DOHH2 (cell line): ENCODE results near the gene SH3PXD2A.

Source experiments
- H3F3A ChIP-seq: fragments of 200-600 bp; sonication (generic), shearing (Covaris generic); 2 replicates; pipeline ENCODE4 v1.6.0; 2016; ENCODE audit warnings: antibody characterized with exemption, mild to moderate bottlenecking; ENCODE audit not compliant: control insufficient read depth, insufficient read depth
- H3K27ac ChIP-seq: fragments of 200-600 bp; sonication (generic); 2 replicates; pipeline ENCODE4 v1.5.1; 2014; ENCODE audit warnings: low read depth, mild to moderate bottlenecking, low read length, moderate library complexity
- H3K27me3 ChIP-seq: fragments of 200-600 bp; sonication (generic); 2 replicates; pipeline ENCODE4 v1.6.1; 2014; ENCODE audit warnings: mild to moderate bottlenecking, low read length, mixed read lengths; ENCODE audit not compliant: control insufficient read depth
- H3K36me3 ChIP-seq: fragments of 200-600 bp; sonication (generic); 2 replicates; pipeline ENCODE4 v1.6.1; 2014; ENCODE audit warnings: mild to moderate bottlenecking, low read length, moderate library complexity, mixed read lengths; ENCODE audit not compliant: control insufficient read depth
- H3K4me1 ChIP-seq: fragments of 200-600 bp; sonication (generic); 2 replicates; pipeline ENCODE4 v1.6.1; 2014; ENCODE audit warnings: mild to moderate bottlenecking, low read length, mixed read lengths; ENCODE audit not compliant: control insufficient read depth
- H3K4me2 ChIP-seq: fragments of 200-600 bp; sonication (generic); 2 replicates; pipeline ENCODE4 v1.6.0; 2014; ENCODE audit warnings: mild to moderate bottlenecking, low read length, moderate library complexity
- H3K4me3 ChIP-seq: fragments of 200-600 bp; sonication (generic); 2 replicates; pipeline ENCODE4 v1.5.1; 2014; ENCODE audit warnings: mild to moderate bottlenecking, low read length, mixed read lengths
- H3K79me2 ChIP-seq: fragments of 200-600 bp; sonication (generic); 2 replicates; pipeline ENCODE4 v1.6.1; 2014; ENCODE audit warnings: mild to moderate bottlenecking, low read length, mixed read lengths; ENCODE audit not compliant: control insufficient read depth
- H3K9me2 ChIP-seq: fragments of 200-600 bp; sonication (generic); replicated peaks from 2 replicates; pipeline ENCODE4 v1.6.1; 2014; ENCODE audit warnings: mild to moderate bottlenecking, low read length, mixed read lengths; ENCODE audit not compliant: control insufficient read depth
- H3K9me3 ChIP-seq: fragments of 200-600 bp; sonication (generic); 2 replicates; pipeline ENCODE4 v1.6.1; 2014; ENCODE audit warnings: antibody characterized with exemption, low read length, mixed read lengths; ENCODE audit not compliant: control insufficient read depth, insufficient read depth
- H4K20me1 ChIP-seq: fragments of 200-600 bp; sonication (generic); 2 replicates; pipeline ENCODE4 v1.6.0; 2014; ENCODE audit warnings: low read depth, mild to moderate bottlenecking, antibody characterized with exemption, low read length, moderate library complexity; ENCODE audit not compliant: control insufficient read depth, insufficient read depth
- EZH2phosphoT487 ChIP-seq: fragments of 200-600 bp; sonication (generic); IDR thresholded peaks from 2 replicates; pipeline ENCODE4 v1.6.1; 2017; ENCODE audit warnings: borderline replicate concordance, mild to moderate bottlenecking, antibody characterized with exemption, low read length, moderate library complexity, mixed read lengths
- TF ChIP-seq, protein P1 (sequence below): fragments of 200-600 bp; sonication (generic); IDR thresholded peaks from one replicate; pipeline ENCODE4 v1.5.1; 2014; ENCODE audit warnings: antibody characterized with exemption, mild to moderate bottlenecking, low read depth, low read length; ENCODE audit not compliant: poor library complexity, severe bottlenecking

SH3PXD2A gene

DNA sequence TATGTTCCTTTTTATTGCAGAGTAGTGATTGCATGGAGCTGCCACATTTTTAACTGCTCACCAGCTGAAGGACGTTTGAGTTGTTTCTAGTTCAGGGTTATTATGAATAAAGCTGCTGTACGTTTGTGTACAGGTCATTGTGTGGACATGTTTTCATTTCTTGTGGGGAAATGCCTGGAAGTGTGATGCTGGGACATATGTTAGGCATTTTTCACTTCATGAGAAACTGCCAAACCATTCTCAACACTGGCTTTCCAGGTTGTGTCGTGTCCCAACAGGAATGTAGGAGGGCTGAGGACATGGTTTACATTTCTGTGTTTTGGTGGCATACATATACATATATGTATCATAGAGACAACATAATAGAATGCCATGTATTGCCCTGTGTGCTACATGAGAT lies 288.8 kb downstream of the SH3PXD2A start:
- no peaks in the 10 kb centered on the region for H4K20me1 ChIP-seq
- no peak overlapping the region for H3K4me3 ChIP-seq
- H3K36me3 ChIP-seq, result no peaks in the 10 kb centered on the region
- peaks cover 2% of the 10 kb centered on the region for H3K27me3 ChIP-seq
- H3K4me1 ChIP-seq, result no peaks in the 10 kb centered on the region
- H3K9me3 ChIP-seq, result no peaks in the 10 kb centered on the region
- no peak overlapping the region for H3K27ac ChIP-seq
- TF ChIP-seq, protein P1, sequence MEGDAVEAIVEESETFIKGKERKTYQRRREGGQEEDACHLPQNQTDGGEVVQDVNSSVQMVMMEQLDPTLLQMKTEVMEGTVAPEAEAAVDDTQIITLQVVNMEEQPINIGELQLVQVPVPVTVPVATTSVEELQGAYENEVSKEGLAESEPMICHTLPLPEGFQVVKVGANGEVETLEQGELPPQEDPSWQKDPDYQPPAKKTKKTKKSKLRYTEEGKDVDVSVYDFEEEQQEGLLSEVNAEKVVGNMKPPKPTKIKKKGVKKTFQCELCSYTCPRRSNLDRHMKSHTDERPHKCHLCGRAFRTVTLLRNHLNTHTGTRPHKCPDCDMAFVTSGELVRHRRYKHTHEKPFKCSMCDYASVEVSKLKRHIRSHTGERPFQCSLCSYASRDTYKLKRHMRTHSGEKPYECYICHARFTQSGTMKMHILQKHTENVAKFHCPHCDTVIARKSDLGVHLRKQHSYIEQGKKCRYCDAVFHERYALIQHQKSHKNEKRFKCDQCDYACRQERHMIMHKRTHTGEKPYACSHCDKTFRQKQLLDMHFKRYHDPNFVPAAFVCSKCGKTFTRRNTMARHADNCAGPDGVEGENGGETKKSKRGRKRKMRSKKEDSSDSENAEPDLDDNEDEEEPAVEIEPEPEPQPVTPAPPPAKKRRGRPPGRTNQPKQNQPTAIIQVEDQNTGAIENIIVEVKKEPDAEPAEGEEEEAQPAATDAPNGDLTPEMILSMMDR, result no peak
- no peak for TF ChIP-seq EZH2phosphoT487
- no peaks in the 10 kb centered on the region for H3K79me2 ChIP-seq
- H3K9me2 ChIP-seq, result no peaks in the 10 kb centered on the region
- no peaks in the 10 kb centered on the region for H3F3A ChIP-seq
- H3K4me2 ChIP-seq, result no peak overlapping the region

GRCh38 chr10:103564776-103565520 lies 290.4 kb downstream of the SH3PXD2A start:
- Histone ChIP-seq H3K4me1 (no peaks in the 10 kb centered on the region), H3K9me2 (no peaks in the 10 kb centered on the region), H3K4me2 (no peak overlapping the region), H3K79me2 (no peaks in the 10 kb centered on the region), H3F3A (no peaks in the 10 kb centered on the region), H3K4me3 (no peak overlapping the region), H3K27me3 (peaks cover 2% of the 10 kb centered on the region), H3K27ac (no peak overlapping the region), H3K36me3 (no peaks in the 10 kb centered on the region), H4K20me1 (no peaks in the 10 kb centered on the region), H3K9me3 (no peaks in the 10 kb centered on the region)
- TF ChIP-seq EZH2phosphoT487, result no peak
- TF ChIP-seq, protein P1, result peak; percentile 98

DNA sequence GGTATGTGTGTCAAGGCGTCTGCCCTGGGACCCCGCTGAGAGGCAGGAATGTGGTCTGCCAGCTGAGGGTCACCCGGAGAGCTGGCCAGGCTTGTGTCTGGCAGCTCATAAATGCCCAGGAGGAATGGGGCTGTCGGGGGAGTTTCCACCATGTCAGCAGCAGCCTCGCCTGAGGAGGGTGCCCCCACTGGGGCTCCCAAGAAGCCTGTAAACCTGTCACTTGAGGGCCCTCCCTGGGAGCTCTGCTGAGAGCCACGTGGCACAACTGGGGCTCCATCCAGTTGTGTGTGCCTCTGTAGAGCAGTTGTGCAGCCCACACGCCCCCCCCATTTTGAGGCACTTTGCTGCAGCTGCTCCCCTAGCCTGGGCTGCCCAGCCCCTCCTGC lies 291.3 kb downstream of the SH3PXD2A start:
- Histone ChIP-seq H3K4me2 (no peak overlapping the region), H3K27ac (no peak overlapping the region), H3F3A (no peaks in the 10 kb centered on the region), H3K36me3 (no peaks in the 10 kb centered on the region), H3K27me3 (peaks cover 3% of the 10 kb centered on the region), H3K4me3 (no peak overlapping the region), H3K4me1 (peaks cover under 1% of the 10 kb centered on the region; the same call in 1 of the 2 replicates), H3K9me3 (no peaks in the 10 kb centered on the region), H4K20me1 (no peaks in the 10 kb centered on the region), H3K79me2 (no peaks in the 10 kb centered on the region), H3K9me2 (no peaks in the 10 kb centered on the region)
- no peak for TF ChIP-seq EZH2phosphoT487
- TF ChIP-seq, protein P1, result no peak
